ENCODE results near the gene HRC.

Gene HRC

GRCh38 chr19:49110567-49110966 lies 44.6 kb downstream of the HRC start (continued):
- no peak for TF ChIP-seq POU6F1 (CRISPR knock-in tag; IDR thresholded peaks at IDR 0.05; ENCODE audit: borderline replicate concordance, low read depth)
- no peak for TF ChIP-seq ZNF70 (CRISPR knock-in tag; IDR thresholded peaks at IDR 0.05)
- TF ChIP-seq TCF4 (CRISPR knock-in tag; IDR thresholded peaks at IDR 0.05; ENCODE audit: borderline replicate concordance): no peak
- no peak for TF ChIP-seq SNAI2 (CRISPR knock-in tag; IDR thresholded peaks at IDR 0.05)
- no peak for TF ChIP-seq GLIS3 (CRISPR knock-in tag; IDR thresholded peaks at IDR 0.05)

DNA sequence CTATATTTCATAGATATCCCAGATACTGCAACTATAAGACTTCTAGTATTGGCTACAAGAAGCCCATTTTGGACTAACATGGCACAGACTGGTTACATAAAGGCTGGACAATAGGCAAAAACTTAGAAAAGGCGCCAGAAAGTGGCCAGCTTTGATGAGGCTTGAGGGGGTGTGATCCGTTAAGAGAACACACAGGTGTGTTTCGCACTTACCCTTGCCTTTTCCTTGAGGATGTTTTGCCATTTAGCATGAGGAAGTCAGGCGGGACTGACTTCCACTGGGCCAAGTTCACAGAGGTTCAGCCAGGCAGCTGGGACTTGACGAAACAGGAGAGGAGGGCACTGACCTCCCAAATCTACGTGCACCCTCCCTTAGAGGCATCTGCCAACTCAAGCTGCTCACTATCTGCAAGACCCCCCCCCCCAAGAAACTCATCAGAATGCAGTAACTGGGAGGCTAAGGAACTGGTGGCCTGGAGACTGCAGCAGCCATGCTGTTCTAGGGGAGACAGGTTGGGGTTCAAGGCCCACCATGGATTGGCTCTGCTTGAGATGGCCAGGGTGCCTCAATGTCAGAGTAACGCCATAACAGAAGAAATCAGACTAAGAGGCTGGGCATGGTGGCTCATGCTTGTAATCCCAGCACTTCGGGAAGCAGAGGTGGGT lies 45.5 kb downstream of the HRC start:
- no peak for ATAC-seq
- TF ChIP-seq ESRRG (CRISPR knock-in tag; IDR thresholded peaks at IDR 0.05) (no peak), TCF4 (CRISPR knock-in tag; IDR thresholded peaks at IDR 0.05; ENCODE audit: borderline replicate concordance) (no peak), CSDC2 (CRISPR knock-in tag; IDR thresholded peaks at IDR 0.05) (no peak), SNAI2 (CRISPR knock-in tag; IDR thresholded peaks at IDR 0.05) (no peak)
- TF ChIP-seq, protein P1, sequence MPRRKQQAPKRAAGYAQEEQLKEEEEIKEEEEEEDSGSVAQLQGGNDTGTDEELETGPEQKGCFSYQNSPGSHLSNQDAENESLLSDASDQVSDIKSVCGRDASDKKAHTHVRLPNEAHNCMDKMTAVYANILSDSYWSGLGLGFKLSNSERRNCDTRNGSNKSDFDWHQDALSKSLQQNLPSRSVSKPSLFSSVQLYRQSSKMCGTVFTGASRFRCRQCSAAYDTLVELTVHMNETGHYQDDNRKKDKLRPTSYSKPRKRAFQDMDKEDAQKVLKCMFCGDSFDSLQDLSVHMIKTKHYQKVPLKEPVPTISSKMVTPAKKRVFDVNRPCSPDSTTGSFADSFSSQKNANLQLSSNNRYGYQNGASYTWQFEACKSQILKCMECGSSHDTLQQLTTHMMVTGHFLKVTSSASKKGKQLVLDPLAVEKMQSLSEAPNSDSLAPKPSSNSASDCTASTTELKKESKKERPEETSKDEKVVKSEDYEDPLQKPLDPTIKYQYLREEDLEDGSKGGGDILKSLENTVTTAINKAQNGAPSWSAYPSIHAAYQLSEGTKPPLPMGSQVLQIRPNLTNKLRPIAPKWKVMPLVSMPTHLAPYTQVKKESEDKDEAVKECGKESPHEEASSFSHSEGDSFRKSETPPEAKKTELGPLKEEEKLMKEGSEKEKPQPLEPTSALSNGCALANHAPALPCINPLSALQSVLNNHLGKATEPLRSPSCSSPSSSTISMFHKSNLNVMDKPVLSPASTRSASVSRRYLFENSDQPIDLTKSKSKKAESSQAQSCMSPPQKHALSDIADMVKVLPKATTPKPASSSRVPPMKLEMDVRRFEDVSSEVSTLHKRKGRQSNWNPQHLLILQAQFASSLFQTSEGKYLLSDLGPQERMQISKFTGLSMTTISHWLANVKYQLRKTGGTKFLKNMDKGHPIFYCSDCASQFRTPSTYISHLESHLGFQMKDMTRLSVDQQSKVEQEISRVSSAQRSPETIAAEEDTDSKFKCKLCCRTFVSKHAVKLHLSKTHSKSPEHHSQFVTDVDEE (CRISPR knock-in tag; IDR thresholded peaks at IDR 0.05): no peak

DNA sequence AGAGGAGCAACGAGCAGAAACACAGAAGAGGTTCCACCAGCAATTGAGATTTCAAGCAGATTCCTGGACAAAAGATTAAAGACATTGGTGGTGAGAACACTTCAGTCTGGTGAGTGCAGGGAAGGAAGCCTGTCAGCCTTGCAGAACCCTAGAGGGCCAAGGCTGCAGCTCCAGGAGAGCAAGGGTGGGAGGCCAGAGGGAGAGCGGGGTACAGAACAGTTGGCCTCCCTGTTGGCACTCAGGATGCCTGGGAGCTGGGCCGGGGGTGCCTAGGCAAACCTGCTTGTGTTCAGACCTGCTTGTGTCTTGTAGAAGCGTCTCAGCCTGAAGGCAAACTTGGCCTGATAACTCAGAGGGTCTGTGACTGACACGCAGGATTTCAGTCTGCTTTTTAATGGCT lies 46.1 kb downstream of the HRC start:
- no peak for ATAC-seq
- TF ChIP-seq ZNF70 (CRISPR knock-in tag; IDR thresholded peaks at IDR 0.05) (no peak), ZNF565 (CRISPR knock-in tag; conservative IDR thresholded peaks at IDR 0.05; ENCODE audit: low read depth) (no peak), ZC3H10 (CRISPR knock-in tag; IDR thresholded peaks at IDR 0.05) (no peak), SNAI2 (CRISPR knock-in tag; IDR thresholded peaks at IDR 0.05) (no peak), TCF4 (CRISPR knock-in tag; IDR thresholded peaks at IDR 0.05; ENCODE audit: borderline replicate concordance) (no peak), ZFP30 (CRISPR knock-in tag; IDR thresholded peaks at IDR 0.05) (no peak), RARB (CRISPR knock-in tag; IDR thresholded peaks at IDR 0.05) (no peak), PPARA (CRISPR knock-in tag; IDR thresholded peaks at IDR 0.05; ENCODE audit: borderline replicate concordance) (no peak), CREB5 (CRISPR knock-in tag; IDR thresholded peaks at IDR 0.05; ENCODE audit: low read depth) (no peak), POU6F1 (CRISPR knock-in tag; IDR thresholded peaks at IDR 0.05; ENCODE audit: borderline replicate concordance, low read depth) (no peak), CSRNP3 (CRISPR knock-in tag; IDR thresholded peaks at IDR 0.05) (no peak), BACH2 (CRISPR knock-in tag; IDR thresholded peaks at IDR 0.05; ENCODE audit: borderline replicate concordance) (no peak), ZNF8 (CRISPR knock-in tag; IDR thresholded peaks at IDR 0.05) (no peak), ISL1 (CRISPR knock-in tag; IDR thresholded peaks at IDR 0.05) (no peak), TOX (CRISPR knock-in tag; IDR thresholded peaks at IDR 0.05; ENCODE audit: borderline replicate concordance) (no peak), GLIS3 (CRISPR knock-in tag; IDR thresholded peaks at IDR 0.05) (no peak), ZFP3 (CRISPR knock-in tag; IDR thresholded peaks at IDR 0.05) (no peak), ESRRG (CRISPR knock-in tag; IDR thresholded peaks at IDR 0.05) (no peak), ARNTL (CRISPR knock-in tag; IDR thresholded peaks at IDR 0.05; ENCODE audit: borderline replicate concordance, low read depth) (no peak)
- TF ChIP-seq, protein P2, sequence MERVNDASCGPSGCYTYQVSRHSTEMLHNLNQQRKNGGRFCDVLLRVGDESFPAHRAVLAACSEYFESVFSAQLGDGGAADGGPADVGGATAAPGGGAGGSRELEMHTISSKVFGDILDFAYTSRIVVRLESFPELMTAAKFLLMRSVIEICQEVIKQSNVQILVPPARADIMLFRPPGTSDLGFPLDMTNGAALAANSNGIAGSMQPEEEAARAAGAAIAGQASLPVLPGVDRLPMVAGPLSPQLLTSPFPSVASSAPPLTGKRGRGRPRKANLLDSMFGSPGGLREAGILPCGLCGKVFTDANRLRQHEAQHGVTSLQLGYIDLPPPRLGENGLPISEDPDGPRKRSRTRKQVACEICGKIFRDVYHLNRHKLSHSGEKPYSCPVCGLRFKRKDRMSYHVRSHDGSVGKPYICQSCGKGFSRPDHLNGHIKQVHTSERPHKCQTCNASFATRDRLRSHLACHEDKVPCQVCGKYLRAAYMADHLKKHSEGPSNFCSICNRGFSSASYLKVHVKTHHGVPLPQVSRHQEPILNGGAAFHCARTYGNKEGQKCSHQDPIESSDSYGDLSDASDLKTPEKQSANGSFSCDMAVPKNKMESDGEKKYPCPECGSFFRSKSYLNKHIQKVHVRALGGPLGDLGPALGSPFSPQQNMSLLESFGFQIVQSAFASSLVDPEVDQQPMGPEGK (CRISPR knock-in tag; IDR thresholded peaks at IDR 0.05; ENCODE audit: borderline replicate concordance): no peak
